HG03175 (cell line): ENCODE data around the gene TMEM89.

Source experiments
- ATAC-seq: cut with Tn5 transposase; IDR thresholded peaks from one replicate; pipeline ENCODE4 v1.9.1; 2021; ENCODE audit warnings: mild to moderate bottlenecking, moderate library complexity; ENCODE audit not compliant: unreplicated experiment

Gene TMEM89

GRCh38 chr3:48619541-48620524 lies 1.7 kb downstream of the TMEM89 start:
- no peak for ATAC-seq

GRCh38 chr3:48617559-48617958 lies 4.0 kb downstream of the TMEM89 start:
- no peak for ATAC-seq

- no peak for ATAC-seq
Observed at GRCh38 chr3:48614044-48614443, 7.5 kb downstream of the TMEM89 start.

GRCh38 chr3:48612309-48612708 lies 9.3 kb downstream of the TMEM89 start:
- ATAC-seq = no peak

- ATAC-seq = peak; percentile 99
Observed at GRCh38 chr3:48609088-48610005, 12.2 kb downstream of the TMEM89 start, which contains the start of gene UQCRC1. UQCRC1 (minus strand) TSS chr3:48609646; CDS start chr3:48609620, 26 bp downstream.

GRCh38 chr3:48607519-48607918 lies 14.1 kb downstream of the TMEM89 start:
- no peak for ATAC-seq

GRCh38 chr3:48601622-48601994 lies 20.0 kb downstream of the TMEM89 start:
- no peak for ATAC-seq

GRCh38 chr3:48600711-48601621 lies 20.6 kb downstream of the TMEM89 start:
- ATAC-seq = no peak

- ATAC-seq = no peak
Observed at GRCh38 chr3:48599509-48600285, 21.9 kb downstream of the TMEM89 start.

- no peak for ATAC-seq
Observed at GRCh38 chr3:48599077-48599501, 22.5 kb downstream of the TMEM89 start.

GRCh38 chr3:48598323-48599076 lies 23.1 kb downstream of the TMEM89 start:
- ATAC-seq = no peak

- ATAC-seq = no peak
Observed at GRCh38 chr3:48597408-48597800, 24.2 kb downstream of the TMEM89 start.

- no peak for ATAC-seq
Observed at GRCh38 chr3:48596676-48597407, 24.7 kb downstream of the TMEM89 start.

- ATAC-seq = no peak
Observed at GRCh38 chr3:48596157-48596556, 25.4 kb downstream of the TMEM89 start.

GRCh38 chr3:48595526-48596121 lies 25.9 kb downstream of the TMEM89 start:
- ATAC-seq = no peak

- no peak for ATAC-seq
Observed at GRCh38 chr3:48595075-48595525, 26.5 kb downstream of the TMEM89 start, which contains the start of gene COL7A1. COL7A1 (minus strand) TSS chr3:48595329; CDS start chr3:48595159, 170 bp downstream.

- no peak for ATAC-seq
Observed at GRCh38 chr3:48594417-48595049, 27.0 kb downstream of the TMEM89 start.
